ENCODE measurements around the gene ESR1. TPM values are rescaled to one million over a fixed set of nuclear protein-coding genes. Genes with fewer than 3 reads are reported as not detected.
"Not testable (repeated sequence)": the region's sequence is repeated elsewhere in the genome, so short reads cannot be mapped to it uniquely, and the experiment has no call there.

ESR1 gene
- total RNA-seq, 2 experiments from 2014 or later, result 0.04 to 0.48 TPM

DNA sequence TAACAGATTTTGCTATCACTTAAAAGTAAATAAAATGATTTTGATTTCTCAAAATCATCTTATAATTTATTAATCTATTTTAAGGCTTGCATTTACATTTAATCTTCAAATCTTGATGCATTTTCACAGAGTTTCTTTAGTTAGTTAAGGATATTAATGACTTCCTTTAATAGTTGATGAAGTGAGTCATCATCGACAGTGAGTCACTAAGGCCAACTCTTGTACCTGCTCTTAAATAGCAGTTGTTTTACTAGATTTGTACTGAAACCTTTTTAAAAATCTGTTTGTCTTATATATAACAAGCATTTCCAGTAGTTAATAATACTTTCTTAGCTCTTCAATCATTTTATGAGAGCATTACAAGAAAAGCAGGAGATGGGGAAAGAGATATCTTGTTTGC, 191.7 kb downstream of the ESR1 start:
- ATAC-seq, result no peak
- Mint-ChIP-seq H3K9me3 (ENCODE audit: low read depth) (no peaks in the 10 kb centered on the region), H3K27ac (no peak overlapping the region), H3K4me3 (no peak overlapping the region), H3K36me3 (ENCODE audit: low read depth) (no peaks in the 10 kb centered on the region), H3K27me3 (no peaks in the 10 kb centered on the region), H3K4me1 (no peaks in the 10 kb centered on the region)
- ChIA-PET POLR2A (no interaction called here), CTCF (no interaction called here)
- no peak for DNase-seq
- intact Hi-C loops (cut with DNase I, micrococcal nuclease), result no loop called here

DNA sequence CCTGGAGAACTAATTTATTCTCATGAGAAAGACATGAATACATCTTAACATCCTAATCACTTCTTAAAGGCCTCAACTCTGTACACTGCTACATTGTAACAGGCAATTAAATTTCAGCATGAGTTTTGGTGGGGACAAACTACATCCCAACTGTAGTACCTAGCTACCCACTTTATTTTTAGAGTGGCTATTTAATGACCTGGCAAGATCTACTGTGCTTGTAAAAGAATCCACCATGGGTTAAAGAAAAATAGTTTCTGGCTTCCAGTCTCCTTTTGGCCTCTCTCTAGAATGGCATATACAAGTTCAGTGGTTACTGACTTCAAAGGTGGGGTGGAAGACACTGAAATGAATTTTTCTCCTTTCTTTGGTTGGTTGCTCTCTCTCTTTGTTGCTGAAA, 193.9 kb downstream of the ESR1 start:
- DNase-seq (no peak), ATAC-seq (no peak)
- ChIA-PET POLR2A (no interaction called here), CTCF (no interaction called here)
- no peaks in the 10 kb centered on the region for H3K36me3 Mint-ChIP-seq (ENCODE audit: low read depth)
- intact Hi-C loops (cut with DNase I, micrococcal nuclease), result no loop called here
- no peaks in the 10 kb centered on the region for H3K9me3 Mint-ChIP-seq (ENCODE audit: low read depth)
- H3K27ac Mint-ChIP-seq, result no peak overlapping the region
- peaks cover 3% of the 10 kb centered on the region for H3K27me3 Mint-ChIP-seq
- no peaks in the 10 kb centered on the region for H3K4me1 Mint-ChIP-seq
- H3K4me3 Mint-ChIP-seq, result no peak overlapping the region

DNA sequence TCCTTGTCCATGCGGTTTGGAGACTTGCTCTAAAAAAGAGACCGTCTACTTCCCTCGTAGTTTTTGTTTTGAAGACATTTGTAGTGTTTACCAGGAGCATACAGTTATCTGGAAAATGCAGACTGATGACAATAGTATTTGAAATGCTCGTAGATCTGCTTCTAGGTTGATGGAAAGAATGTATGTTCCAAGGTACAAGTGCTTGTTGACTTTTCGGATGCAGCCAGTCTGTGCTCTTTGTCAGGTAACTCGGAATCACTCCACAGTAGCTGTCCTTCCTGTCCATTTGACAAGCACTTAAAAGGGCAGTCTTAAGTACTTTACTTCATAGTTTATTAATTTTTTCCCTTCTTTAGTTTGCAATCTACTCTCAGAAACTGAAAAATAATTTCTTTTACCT, 194.8 kb downstream of the ESR1 start:
- H3K4me1 Mint-ChIP-seq, result no peaks in the 10 kb centered on the region
- H3K27me3 Mint-ChIP-seq, result peaks cover 3% of the 10 kb centered on the region
- DNase-seq (no peak), ATAC-seq (no peak)
- no peaks in the 10 kb centered on the region for H3K9me3 Mint-ChIP-seq (ENCODE audit: low read depth)
- CTCF ChIA-PET, result interaction anchor here (1.6 kb wide), 1 partner anchor 13 kb away, joined by 3 read pairs; no protein-coding TSS in a partner anchor
- H3K27ac Mint-ChIP-seq, result no peak overlapping the region
- intact Hi-C loops (cut with DNase I, micrococcal nuclease), result no loop called here
- no peak overlapping the region for H3K4me3 Mint-ChIP-seq
- no peaks in the 10 kb centered on the region for H3K36me3 Mint-ChIP-seq (ENCODE audit: low read depth)
- POLR2A ChIA-PET, result interaction anchor here (0.6 kb wide), 2 partner anchors 55 to 195 kb away, joined by 3 read pairs; no protein-coding TSS in a partner anchor

GRCh38 chr6:152004036-152004566, 196.6 kb downstream of the ESR1 start:
- Mint-ChIP-seq H3K27me3 (peaks cover 3% of the 10 kb centered on the region), H3K4me3 (no peak overlapping the region), H3K4me1 (no peaks in the 10 kb centered on the region), H3K9me3 (ENCODE audit: low read depth) (no peaks in the 10 kb centered on the region), H3K27ac (no peak overlapping the region), H3K36me3 (ENCODE audit: low read depth) (no peaks in the 10 kb centered on the region)
- ChIA-PET POLR2A (no interaction called here), CTCF (no interaction called here)
- ATAC-seq (no peak), DNase-seq (no peak)
- intact Hi-C loops (cut with DNase I, micrococcal nuclease), result no loop called here

- ATAC-seq, result no peak
- no peak overlapping the region for H3K4me3 Mint-ChIP-seq
- DNase-seq, result no peak
- ChIA-PET POLR2A (no interaction called here), CTCF (no interaction called here)
- H3K27me3 Mint-ChIP-seq, result peaks cover 3% of the 10 kb centered on the region
- no peak overlapping the region for H3K27ac Mint-ChIP-seq
- H3K4me1 Mint-ChIP-seq, result no peaks in the 10 kb centered on the region
- intact Hi-C loops (cut with DNase I, micrococcal nuclease), result no loop called here
- H3K9me3 Mint-ChIP-seq (ENCODE audit: low read depth), result no peaks in the 10 kb centered on the region
- H3K36me3 Mint-ChIP-seq (ENCODE audit: low read depth), result no peaks in the 10 kb centered on the region
These were observed 197.4 kb downstream of the ESR1 start for GRCh38 chr6:152004896-152005295.

DNA sequence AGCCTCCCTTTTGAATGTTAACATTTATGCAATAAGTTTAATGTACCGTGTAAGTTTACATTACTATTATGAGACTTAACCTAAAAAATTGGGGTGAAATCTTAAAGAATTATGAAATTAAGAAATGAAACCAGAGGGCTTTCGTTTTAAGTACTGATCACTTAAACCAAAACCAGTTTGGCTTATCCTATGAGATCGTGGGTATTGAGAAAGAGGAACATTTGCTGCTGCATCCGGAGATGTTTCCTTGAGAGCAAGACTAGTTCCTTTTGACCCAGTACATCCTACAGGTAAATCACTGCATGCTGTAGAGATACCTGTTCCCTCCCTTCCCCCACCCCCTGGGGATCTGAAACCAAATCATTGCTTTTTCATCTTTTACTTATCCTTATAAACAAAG, 201.3 kb downstream of the ESR1 start:
- Mint-ChIP-seq H3K9me3 (ENCODE audit: low read depth) (no peaks in the 10 kb centered on the region), H3K4me1 (no peaks in the 10 kb centered on the region), H3K4me3 (no peak overlapping the region), H3K27me3 (peaks cover 3% of the 10 kb centered on the region), H3K36me3 (ENCODE audit: low read depth) (no peaks in the 10 kb centered on the region), H3K27ac (no peak overlapping the region)
- ChIA-PET CTCF (interaction anchor here (0.7 kb wide), 1 partner anchor 244 kb away, joined by 3 read pairs; no protein-coding TSS in a partner anchor), POLR2A (no interaction called here)
- ATAC-seq (no peak), DNase-seq (no peak)
- intact Hi-C loops (cut with DNase I, micrococcal nuclease), result no loop called here

- intact Hi-C loops (cut with DNase I, micrococcal nuclease), result no loop called here
- Mint-ChIP-seq H3K36me3 (ENCODE audit: low read depth) (no peaks in the 10 kb centered on the region), H3K4me3 (no peak overlapping the region), H3K27me3 (no peaks in the 10 kb centered on the region), H3K27ac (no peak overlapping the region), H3K4me1 (no peaks in the 10 kb centered on the region), H3K9me3 (ENCODE audit: low read depth) (no peaks in the 10 kb centered on the region)
- ChIA-PET POLR2A (no interaction called here), CTCF (interaction anchor here (0.7 kb wide), 1 partner anchor 15 kb away, joined by 3 read pairs; no protein-coding TSS in a partner anchor)
- ATAC-seq (no peak), DNase-seq (no peak)
These were observed 204.7 kb downstream of the ESR1 start for GRCh38 chr6:152012227-152012626.

DNA sequence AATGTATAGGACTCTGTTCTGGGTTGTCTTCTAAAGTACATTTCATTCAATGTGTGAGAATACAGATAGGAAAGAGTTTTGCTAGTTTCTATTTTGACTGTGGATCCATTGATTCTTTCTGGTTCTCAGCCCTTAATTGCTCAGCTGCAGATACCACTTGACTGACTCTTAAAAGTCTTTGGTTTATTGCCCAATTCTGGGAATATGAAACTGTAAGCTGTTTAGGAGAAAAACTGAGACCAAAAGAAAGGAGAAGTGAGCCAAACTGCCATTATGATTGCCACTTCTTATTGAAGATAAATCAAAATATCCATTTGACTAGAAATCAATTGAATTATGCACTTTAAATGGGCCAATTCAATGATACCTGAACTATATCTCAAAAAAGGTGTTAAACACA, 211.4 kb downstream of the ESR1 start:
- no peaks in the 10 kb centered on the region for H3K36me3 Mint-ChIP-seq (ENCODE audit: low read depth)
- ATAC-seq, result no peak
- H3K9me3 Mint-ChIP-seq (ENCODE audit: low read depth), result peaks cover 4% of the 10 kb centered on the region
- ChIA-PET POLR2A (no interaction called here), CTCF (interaction anchor here (1.1 kb wide), 1 partner anchor 9 kb away, joined by 3 read pairs; no protein-coding TSS in a partner anchor)
- no peak overlapping the region for H3K4me3 Mint-ChIP-seq
- no peaks in the 10 kb centered on the region for H3K27me3 Mint-ChIP-seq
- DNase-seq, result no peak
- H3K27ac Mint-ChIP-seq, result no peak overlapping the region
- no peaks in the 10 kb centered on the region for H3K4me1 Mint-ChIP-seq
- intact Hi-C loops (cut with DNase I, micrococcal nuclease), result no loop called here

- Mint-ChIP-seq H3K36me3 (ENCODE audit: low read depth) (no peaks in the 10 kb centered on the region), H3K4me3 (no peak overlapping the region), H3K27me3 (no peaks in the 10 kb centered on the region), H3K9me3 (ENCODE audit: low read depth) (peaks cover 4% of the 10 kb centered on the region), H3K27ac (no peak overlapping the region), H3K4me1 (no peaks in the 10 kb centered on the region)
- DNase-seq (no peak), ATAC-seq (no peak)
- intact Hi-C loops (cut with DNase I, micrococcal nuclease), result no loop called here
- ChIA-PET POLR2A (interaction anchor here (0.7 kb wide), 1 partner anchor 32 kb away, joined by 4 read pairs; no protein-coding TSS in a partner anchor), CTCF (no interaction called here)
These were observed 214.8 kb downstream of the ESR1 start for GRCh38 chr6:152022303-152022702.

DNA sequence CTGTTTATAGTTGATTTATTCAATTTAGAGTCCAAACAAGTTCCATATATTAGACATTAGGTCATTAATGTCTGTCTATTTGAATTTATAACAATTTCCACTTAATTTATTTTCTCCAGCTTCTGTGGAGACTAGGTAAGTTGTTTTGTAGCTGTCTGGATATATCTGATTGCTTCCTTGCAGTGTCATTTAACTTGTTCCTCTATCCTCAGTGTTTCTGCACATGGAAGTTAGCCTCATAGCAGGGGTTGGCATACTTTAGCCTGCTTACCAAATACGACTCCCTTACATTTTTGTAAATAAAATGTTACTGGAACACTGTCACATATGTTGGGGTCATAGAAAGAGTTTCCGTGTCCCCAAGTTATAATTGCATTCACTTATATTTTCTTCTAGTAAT, 216.1 kb downstream of the ESR1 start:
- intact Hi-C loops (cut with DNase I, micrococcal nuclease), result no loop called here
- DNase-seq, result no peak
- ChIA-PET CTCF (no interaction called here), POLR2A (no interaction called here)
- Mint-ChIP-seq H3K27me3 (no peaks in the 10 kb centered on the region), H3K27ac (no peak overlapping the region), H3K36me3 (ENCODE audit: low read depth) (no peaks in the 10 kb centered on the region), H3K9me3 (ENCODE audit: low read depth) (peaks cover 4% of the 10 kb centered on the region), H3K4me1 (no peaks in the 10 kb centered on the region), H3K4me3 (no peak overlapping the region)
- ATAC-seq, result no peak

GRCh38 chr6:152026291-152026690, 218.8 kb downstream of the ESR1 start:
- intact Hi-C loops (cut with DNase I, micrococcal nuclease), result no loop called here
- no peak overlapping the region for H3K27ac Mint-ChIP-seq

GRCh38 chr6:152026744-152027143, 219.3 kb downstream of the ESR1 start:
- CTCF ChIA-PET, result interaction anchor here (1.1 kb wide), 1 partner anchor 10 kb away, joined by 3 read pairs; no protein-coding TSS in a partner anchor
- H3K4me1 Mint-ChIP-seq; DNase-seq; H3K27ac Mint-ChIP-seq; POLR2A ChIA-PET; H3K4me3 Mint-ChIP-seq; H3K9me3 Mint-ChIP-seq (ENCODE audit: low read depth); H3K36me3 Mint-ChIP-seq (ENCODE audit: low read depth); ATAC-seq; H3K27me3 Mint-ChIP-seq; intact Hi-C loops (cut with DNase I, micrococcal nuclease): not testable (repeated sequence)

More at GRCh38 chr6:152026291-152026690, 218.8 kb downstream of the ESR1 start:
- Mint-ChIP-seq H3K36me3 (ENCODE audit: low read depth) (no peaks in the 10 kb centered on the region), H3K4me1 (no peaks in the 10 kb centered on the region), H3K4me3 (no peak overlapping the region), H3K9me3 (ENCODE audit: low read depth) (peaks cover 4% of the 10 kb centered on the region), H3K27me3 (peaks cover 2% of the 10 kb centered on the region)
- ChIA-PET POLR2A (no interaction called here), CTCF (interaction anchor here (1.1 kb wide), 1 partner anchor 11 kb away, joined by 3 read pairs; no protein-coding TSS in a partner anchor)
- ATAC-seq (no peak), DNase-seq (no peak)
